GDM1 (cell line): ENCODE results near the gene UBA52.

Experiments used
- DNase-seq: peaks from one replicate; lab custom pipeline; 2025; lab: John Stamatoyannopoulos, UW

Gene UBA52

GRCh38 chr19:18608805-18609716, 37.4 kb downstream of the UBA52 start:
- DNase-seq = no peak

DNA sequence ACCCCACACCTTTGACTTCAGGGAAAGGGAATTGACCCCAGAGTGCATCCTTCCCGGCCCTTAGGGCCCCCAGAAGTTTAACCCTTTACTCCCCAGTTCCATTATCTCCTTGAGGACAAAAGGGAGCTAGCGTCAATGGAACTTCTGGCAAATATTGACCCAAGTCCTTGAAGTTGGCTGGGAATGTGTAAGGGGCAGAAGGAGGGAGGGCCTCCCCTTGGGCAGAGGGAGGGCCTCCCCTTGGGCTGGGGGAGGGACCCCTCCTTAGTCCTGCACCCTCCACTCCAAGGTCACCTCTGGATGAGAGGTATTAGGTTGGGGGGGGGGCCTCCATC, 38.0 kb downstream of the UBA52 start:
- no peak for DNase-seq

- DNase-seq = no peak
Observed at GRCh38 chr19:18610245-18610555, 38.5 kb downstream of the UBA52 start.

DNA sequence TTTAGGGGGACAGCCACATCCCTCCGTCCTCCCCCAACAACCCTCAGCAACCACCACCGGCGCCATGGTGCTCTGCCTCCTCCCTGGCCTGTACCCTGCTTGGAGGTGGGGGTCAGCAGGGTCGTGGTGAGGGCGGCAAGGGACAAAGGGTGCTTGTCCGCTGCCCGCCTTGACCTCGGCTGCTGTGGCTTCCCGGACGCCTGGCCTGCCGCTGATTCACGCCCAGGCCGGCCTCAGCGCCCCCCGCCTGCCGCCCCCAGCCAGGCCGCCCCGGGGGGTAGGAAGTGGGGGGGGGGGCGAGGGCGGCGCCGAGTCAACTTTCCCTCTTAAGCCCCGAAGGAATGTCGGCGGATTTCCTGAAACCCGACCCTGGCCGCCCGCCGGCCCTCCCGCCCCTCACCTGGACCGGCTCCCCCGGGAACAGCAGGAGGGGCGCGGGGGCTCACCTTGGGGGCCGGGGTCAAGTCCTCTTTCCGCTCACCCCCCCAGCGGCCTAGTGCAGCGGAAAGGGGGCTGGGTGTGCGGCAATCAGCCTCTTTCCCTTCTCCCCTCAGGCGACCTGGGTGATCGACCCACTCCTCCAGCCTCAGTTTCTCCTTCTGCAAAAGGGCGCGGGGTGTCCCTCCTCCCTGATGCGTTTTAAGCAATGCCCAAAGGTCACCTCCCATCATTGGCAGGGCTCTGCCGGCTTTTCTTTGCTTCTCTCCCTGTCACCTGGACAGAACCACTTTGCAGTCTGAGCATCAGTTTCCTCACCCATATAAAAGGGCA, 39.1 kb downstream of the UBA52 start:
- no peak for DNase-seq

- DNase-seq = no peak
Observed at GRCh38 chr19:18611327-18612050, 39.8 kb downstream of the UBA52 start.

- no peak for DNase-seq
Observed at GRCh38 chr19:18612051-18612771, 40.6 kb downstream of the UBA52 start.

- DNase-seq = no peak
Observed at GRCh38 chr19:18612772-18613588, 41.3 kb downstream of the UBA52 start, which contains the start of gene TMEM59L. TMEM59L (plus strand) TSS chr19:18612870; CDS start chr19:18612959, 89 bp downstream.

GRCh38 chr19:18613589-18614234, 42.1 kb downstream of the UBA52 start:
- no peak for DNase-seq

DNA sequence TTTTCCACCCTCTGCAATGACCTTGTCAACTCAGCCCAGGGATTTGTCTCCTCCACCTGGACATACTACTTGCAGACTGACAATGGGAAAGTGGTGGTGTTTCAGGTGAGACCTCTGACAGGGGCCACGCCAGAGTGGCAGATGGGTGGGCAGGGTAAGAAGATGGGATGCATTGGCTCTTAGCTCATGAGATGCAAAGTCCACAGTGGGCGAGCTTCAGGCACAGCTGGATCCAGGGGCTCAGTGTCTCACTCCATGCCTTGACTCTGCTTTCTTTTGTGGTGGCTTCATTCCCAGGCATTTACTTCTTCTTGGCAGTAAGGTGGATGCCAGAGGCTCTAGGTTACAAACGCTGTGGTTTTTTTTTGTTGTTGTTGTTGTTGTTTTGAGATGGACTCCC, 44.4 kb downstream of the UBA52 start:
- no peak for DNase-seq

DNA sequence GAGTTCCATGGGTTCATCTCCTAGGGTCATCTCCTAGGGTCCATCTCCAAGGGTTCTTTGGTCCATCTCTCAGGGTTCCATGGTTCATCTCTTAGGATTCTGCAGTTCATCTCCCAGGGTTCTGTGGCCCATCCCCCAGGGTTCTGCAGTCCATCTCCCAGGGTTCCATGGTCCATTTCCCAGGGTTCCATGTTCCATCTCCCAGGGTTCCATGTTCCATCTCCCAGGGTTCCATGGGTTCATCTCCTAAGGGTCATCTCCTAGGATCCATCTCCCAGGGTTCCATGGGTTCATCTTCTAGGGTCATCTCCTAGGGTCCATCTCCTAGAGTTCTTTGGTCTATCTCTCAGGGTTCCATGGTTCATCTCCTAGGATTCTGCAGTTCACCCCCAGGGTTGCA, 45.9 kb downstream of the UBA52 start:
- DNase-seq = no peak

GRCh38 chr19:18618236-18618635, 46.6 kb downstream of the UBA52 start:
- DNase-seq = no peak

DNA sequence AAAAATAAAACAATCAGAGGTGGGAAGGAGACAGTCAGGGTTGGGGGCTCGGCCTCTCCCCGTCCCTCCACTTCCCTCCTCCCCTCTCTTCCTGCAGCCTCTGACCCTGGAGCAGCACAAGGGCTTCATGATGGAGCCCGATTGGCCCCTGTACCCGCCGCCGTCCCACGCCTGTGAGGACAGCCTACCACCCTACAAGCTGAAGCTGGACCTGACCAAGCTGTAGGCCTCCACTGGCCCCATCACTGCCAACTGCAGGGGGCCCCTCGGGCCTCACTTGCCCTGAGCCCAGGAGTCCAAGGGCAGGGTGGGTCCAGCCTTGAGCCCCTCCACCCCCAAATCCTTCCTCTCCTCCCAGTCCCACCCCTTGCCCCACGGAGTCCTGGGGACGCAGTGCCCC, 48.7 kb downstream of the UBA52 start:
- no peak for DNase-seq

- no peak for DNase-seq
Observed at GRCh38 chr19:18620902-18621301, 49.2 kb downstream of the UBA52 start.

GRCh38 chr19:18626906-18627305, 55.2 kb downstream of the UBA52 start:
- DNase-seq = no peak
